Measurements from ENCODE around the gene LINC01488. TPM values are rescaled to one million over a fixed set of nuclear protein-coding genes. Genes with fewer than 3 reads are reported as not detected.

Gene LINC01488
- total RNA-seq, 1 donor: not detected

- DNase-seq (ENCODE audit: low read depth in 2 of 3, low spot score in 2 of 3): no peak
Measured at GRCh38 chr11:69520186-69520916, 38.9 kb downstream of the LINC01488 start.

GRCh38 chr11:69521457-69521856 is 40.0 kb downstream of the LINC01488 start:
- no peak for DNase-seq (ENCODE audit: low read depth in 2 of 3, low spot score in 2 of 3)

- DNase-seq (ENCODE audit: low read depth in 2 of 3, low spot score in 2 of 3): no peak
Measured at GRCh38 chr11:69523453-69523852, 42.0 kb downstream of the LINC01488 start.

- no peak for DNase-seq (ENCODE audit: low read depth in 2 of 3, low spot score in 2 of 3)
Measured at GRCh38 chr11:69524291-69524882, 42.9 kb downstream of the LINC01488 start.

- no peak for DNase-seq (ENCODE audit: low read depth in 2 of 3, low spot score in 2 of 3)
Measured at GRCh38 chr11:69524991-69525411, 43.5 kb downstream of the LINC01488 start.

GRCh38 chr11:69525516-69526452 is 44.3 kb downstream of the LINC01488 start:
- DNase-seq (ENCODE audit: low read depth in 2 of 3, low spot score in 2 of 3): no peak

- no peak for DNase-seq (ENCODE audit: low read depth in 2 of 3, low spot score in 2 of 3)
Measured at GRCh38 chr11:69526453-69526810, 45.0 kb downstream of the LINC01488 start.

GRCh38 chr11:69529001-69529400 is 47.5 kb downstream of the LINC01488 start:
- no peak for DNase-seq (ENCODE audit: low read depth in 2 of 3, low spot score in 2 of 3)

- peak in 2 of 3 donors; percentile 32 to 49 for DNase-seq (ENCODE audit: low read depth in 2 of 3, low spot score in 2 of 3)
Measured at GRCh38 chr11:69530278-69531070, 49.0 kb downstream of the LINC01488 start.

- no peak for DNase-seq (ENCODE audit: low read depth in 2 of 3, low spot score in 2 of 3)
Measured at GRCh38 chr11:69531071-69531716, 49.7 kb downstream of the LINC01488 start.

GRCh38 chr11:69531717-69532088 is 50.2 kb downstream of the LINC01488 start:
- no peak for DNase-seq (ENCODE audit: low read depth in 2 of 3, low spot score in 2 of 3)

GRCh38 chr11:69533296-69534165 is 52.1 kb downstream of the LINC01488 start:
- DNase-seq (ENCODE audit: low read depth in 2 of 3, low spot score in 2 of 3): no peak

GRCh38 chr11:69534166-69534530 is 52.7 kb downstream of the LINC01488 start:
- no peak for DNase-seq (ENCODE audit: low read depth in 2 of 3, low spot score in 2 of 3)

GRCh38 chr11:69535908-69536307 is 54.4 kb downstream of the LINC01488 start:
- no peak for DNase-seq (ENCODE audit: low read depth in 2 of 3, low spot score in 2 of 3)

- DNase-seq (ENCODE audit: low read depth in 2 of 3, low spot score in 2 of 3): no peak
Measured at GRCh38 chr11:69536406-69536805, 54.9 kb downstream of the LINC01488 start.

- no peak for DNase-seq (ENCODE audit: low read depth in 2 of 3, low spot score in 2 of 3)
Measured at GRCh38 chr11:69537126-69537525, 55.7 kb downstream of the LINC01488 start.

GRCh38 chr11:69537855-69538640 is 56.6 kb downstream of the LINC01488 start:
- DNase-seq (ENCODE audit: low read depth in 2 of 3, low spot score in 2 of 3): no peak

GRCh38 chr11:69538854-69539253 is 57.4 kb downstream of the LINC01488 start:
- DNase-seq (ENCODE audit: low read depth in 2 of 3, low spot score in 2 of 3): no peak

All from hematopoietic multipotent progenitor cell (in vitro differentiated cells).